IPS-18c (cell line): Measurements from ENCODE around the gene NDUFA13.

Experiments used
- H3K4me3 ChIP-seq: 2 replicates; pipeline ENCODE4 v1.7.0; 2013; ENCODE audit warnings: low read depth, mild to moderate bottlenecking, low read length, moderate library complexity; ENCODE audit not compliant: insufficient read depth
- H3K9me3 ChIP-seq: one replicate; pipeline ENCODE4 v1.6.1; 2013; ENCODE audit warnings: mild to moderate bottlenecking, low read length, moderate library complexity; ENCODE audit not compliant: control insufficient read depth, insufficient read depth

The NDUFA13 gene

GRCh38 chr19:19571071-19571786 is 55.2 kb downstream of the NDUFA13 start:
- H3K9me3 ChIP-seq: no peaks in the 10 kb centered on the region
- no peak overlapping the region for H3K4me3 ChIP-seq

GRCh38 chr19:19575411-19575810 is 59.4 kb downstream of the NDUFA13 start:
- H3K4me3 ChIP-seq: no peak overlapping the region
- no peaks in the 10 kb centered on the region for H3K9me3 ChIP-seq
